Peyer's patch (tissue), 4 donors: ENCODE data around the gene PRRG2.

Experiments
- CTCF ChIP-seq, 6 experiments: fragments of 450-650 bp in 4 of 6; fragments of 200-600 bp in 2 of 6; sonication (generic) in 1 of 6; IDR thresholded peaks; one replicate each; pipeline ENCODE4 v1.5.1; 2017 to 2019; ENCODE audit warnings: antibody characterized with exemption in 6 of 6, mild to moderate bottlenecking in 3 of 6, moderate library complexity in 1 of 6
- POLR2A ChIP-seq, 2 donors: fragments of 450-650 bp; IDR thresholded peaks; one replicate each; pipeline ENCODE4 v1.5.1; 2017; ENCODE audit warnings: antibody characterized with exemption in 2 of 2, mild to moderate bottlenecking in 2 of 2, moderate library complexity in 2 of 2

- no peak for TF ChIP-seq CTCF (IDR thresholded peaks at IDR 0.05)
- no peak for TF ChIP-seq POLR2A (IDR thresholded peaks at IDR 0.05)
These were observed 8.1 kb upstream of the PRRG2 start for GRCh38 chr19:49573009-49573408.
